ENCODE measurements around the gene EGFL7. TPM values are rescaled to one million over a fixed set of nuclear protein-coding genes. Genes with fewer than 3 reads are reported as not detected.

EGFL7 gene
- total and polyA plus RNA-seq, 2 donors (not counting 1 experiment from before 2014, with no cell fraction given): 4.2 to 7.9 TPM

- H3K9me3 ChIP-seq (ENCODE audit: control insufficient read depth, insufficient read depth, low read depth, low read length): no peaks in the 10 kb centered on the region
- TF ChIP-seq EZH2 (IDR thresholded peaks at IDR 0.05; ENCODE audit: low read length, missing control alignments): no peak
- TF ChIP-seq, protein P1, sequence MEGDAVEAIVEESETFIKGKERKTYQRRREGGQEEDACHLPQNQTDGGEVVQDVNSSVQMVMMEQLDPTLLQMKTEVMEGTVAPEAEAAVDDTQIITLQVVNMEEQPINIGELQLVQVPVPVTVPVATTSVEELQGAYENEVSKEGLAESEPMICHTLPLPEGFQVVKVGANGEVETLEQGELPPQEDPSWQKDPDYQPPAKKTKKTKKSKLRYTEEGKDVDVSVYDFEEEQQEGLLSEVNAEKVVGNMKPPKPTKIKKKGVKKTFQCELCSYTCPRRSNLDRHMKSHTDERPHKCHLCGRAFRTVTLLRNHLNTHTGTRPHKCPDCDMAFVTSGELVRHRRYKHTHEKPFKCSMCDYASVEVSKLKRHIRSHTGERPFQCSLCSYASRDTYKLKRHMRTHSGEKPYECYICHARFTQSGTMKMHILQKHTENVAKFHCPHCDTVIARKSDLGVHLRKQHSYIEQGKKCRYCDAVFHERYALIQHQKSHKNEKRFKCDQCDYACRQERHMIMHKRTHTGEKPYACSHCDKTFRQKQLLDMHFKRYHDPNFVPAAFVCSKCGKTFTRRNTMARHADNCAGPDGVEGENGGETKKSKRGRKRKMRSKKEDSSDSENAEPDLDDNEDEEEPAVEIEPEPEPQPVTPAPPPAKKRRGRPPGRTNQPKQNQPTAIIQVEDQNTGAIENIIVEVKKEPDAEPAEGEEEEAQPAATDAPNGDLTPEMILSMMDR (conservative IDR thresholded peaks at IDR 0.05 in 1 of 2, IDR thresholded peaks at IDR 0.05 in 1 of 2; ENCODE audit: low read depth in 1 of 2, low read length in 2 of 2): no peak
- no peak overlapping the region for H3K4me2 ChIP-seq (ENCODE audit: extremely low read depth, insufficient read depth, low read length)
- DNase-seq (ENCODE audit: low read depth in 2 of 2): peak in 1 of 2 donors; percentile 23
- peaks cover 16% of the 10 kb centered on the region for H3K4me1 ChIP-seq (ENCODE audit: control insufficient read depth, extremely low read depth, insufficient read depth, low read length)
- H3K9ac ChIP-seq (ENCODE audit: insufficient read depth, low read length): no peak overlapping the region
- no peak overlapping the region for H2AFZ ChIP-seq (ENCODE audit: low read length)
- H3K36me3 ChIP-seq (ENCODE audit: control insufficient read depth, insufficient read depth, low read length): no peaks in the 10 kb centered on the region
- peak overlapping the region; percentile 14 for H3K27ac ChIP-seq (ENCODE audit: insufficient read depth, low read length)
- no peak overlapping the region for H3K4me3 ChIP-seq (replicated peaks in 1 of 4; ENCODE audit: control extremely low read depth in 1 of 4, insufficient read depth in 1 of 4, low read depth in 3 of 4, low read length in 4 of 4)
- H3K27me3 ChIP-seq (ENCODE audit: control insufficient read depth, insufficient read depth, low read length): no peaks in the 10 kb centered on the region
- no peaks in the 10 kb centered on the region for H4K20me1 ChIP-seq (ENCODE audit: control insufficient read depth, extremely low read depth, insufficient read depth, low read length)
- H3K79me2 ChIP-seq (ENCODE audit: control insufficient read depth, insufficient read depth, low read length): no peaks in the 10 kb centered on the region
These were observed 47.6 kb upstream of the EGFL7 start for GRCh38 chr9:136614967-136615623.

DNA sequence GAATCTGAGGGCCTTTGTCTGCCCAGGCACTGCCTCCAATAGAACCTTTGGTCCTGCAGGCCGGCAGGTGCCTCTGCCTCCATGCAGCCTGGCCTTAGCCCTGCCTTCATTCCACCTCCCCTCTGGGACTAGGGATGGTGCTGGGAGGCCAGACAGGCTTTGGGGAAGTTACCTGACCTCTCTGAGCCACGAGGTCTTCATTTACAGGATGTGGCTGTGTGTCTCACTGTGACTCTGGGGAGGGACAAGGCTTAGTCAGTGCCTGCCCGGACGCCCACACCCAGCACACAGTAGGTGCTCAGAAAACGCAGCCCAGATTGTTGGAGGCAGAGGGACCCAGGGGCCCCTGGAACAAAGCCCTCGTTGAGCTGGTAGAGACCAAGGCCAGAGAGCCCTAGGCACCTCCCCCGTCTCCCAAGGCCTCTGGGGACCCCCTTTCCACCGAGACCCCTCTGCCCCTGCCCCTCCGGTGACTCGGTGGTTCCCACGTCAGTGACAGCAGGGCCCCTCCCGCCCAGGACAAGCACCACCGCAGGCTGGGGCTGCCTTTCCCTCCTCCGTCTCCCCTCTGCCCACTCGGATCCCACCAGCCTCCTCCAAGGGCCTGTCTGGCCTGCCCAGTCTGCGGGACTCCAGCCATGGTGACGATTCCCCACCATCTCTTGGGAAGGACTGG, 46.9 kb upstream of the EGFL7 start:
- Histone ChIP-seq H3K36me3 (ENCODE audit: control insufficient read depth, insufficient read depth, low read length) (no peaks in the 10 kb centered on the region), H3K27me3 (ENCODE audit: control insufficient read depth, insufficient read depth, low read length) (no peaks in the 10 kb centered on the region), H3K4me3 (replicated peaks in 1 of 4; ENCODE audit: control extremely low read depth in 1 of 4, insufficient read depth in 1 of 4, low read depth in 3 of 4, low read length in 4 of 4) (no peak overlapping the region), H2AFZ (ENCODE audit: low read length) (no peak overlapping the region), H3K9ac (ENCODE audit: insufficient read depth, low read length) (no peak overlapping the region), H3K79me2 (ENCODE audit: control insufficient read depth, insufficient read depth, low read length) (no peaks in the 10 kb centered on the region), H4K20me1 (ENCODE audit: control insufficient read depth, extremely low read depth, insufficient read depth, low read length) (no peaks in the 10 kb centered on the region), H3K9me3 (ENCODE audit: control insufficient read depth, insufficient read depth, low read depth, low read length) (no peaks in the 10 kb centered on the region), H3K4me1 (ENCODE audit: control insufficient read depth, extremely low read depth, insufficient read depth, low read length) (peaks cover 16% of the 10 kb centered on the region), H3K4me2 (ENCODE audit: extremely low read depth, insufficient read depth, low read length) (no peak overlapping the region), H3K27ac (ENCODE audit: insufficient read depth, low read length) (peak overlapping the region; percentile 14)
- peak in 1 of 2 donors; percentile 5 for DNase-seq (ENCODE audit: low read depth in 2 of 2)
- TF ChIP-seq EZH2 (IDR thresholded peaks at IDR 0.05; ENCODE audit: low read length, missing control alignments): no peak

DNA sequence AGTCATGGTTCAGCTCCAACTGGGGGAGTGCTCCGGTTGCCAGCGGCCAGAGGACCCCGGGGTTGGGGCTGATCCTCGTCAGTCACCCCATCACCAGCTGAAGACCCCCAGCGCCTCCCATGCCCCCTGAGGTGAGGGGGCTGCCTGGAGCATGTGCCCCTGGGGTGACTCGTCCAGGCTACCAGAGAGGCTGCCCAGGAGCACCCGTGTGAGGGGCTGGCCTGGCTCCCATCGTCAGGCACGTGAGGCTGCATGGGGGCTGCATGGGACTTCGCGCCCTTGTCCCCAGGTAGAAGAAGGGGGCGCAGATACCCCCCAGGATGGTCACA, 46.4 kb upstream of the EGFL7 start:
- H3K9ac ChIP-seq (ENCODE audit: insufficient read depth, low read length): no peak overlapping the region
- no peak for TF ChIP-seq EZH2 (IDR thresholded peaks at IDR 0.05; ENCODE audit: low read length, missing control alignments)
- TF ChIP-seq, protein P1 (conservative IDR thresholded peaks at IDR 0.05 in 1 of 2, IDR thresholded peaks at IDR 0.05 in 1 of 2; ENCODE audit: low read depth in 1 of 2, low read length in 2 of 2): no peak
- DNase-seq (ENCODE audit: low read depth in 2 of 2): no peak
- no peak overlapping the region for H3K4me3 ChIP-seq (replicated peaks in 1 of 4; ENCODE audit: control extremely low read depth in 1 of 4, insufficient read depth in 1 of 4, low read depth in 3 of 4, low read length in 4 of 4)
- H3K9me3 ChIP-seq (ENCODE audit: control insufficient read depth, insufficient read depth, low read depth, low read length): no peaks in the 10 kb centered on the region
- peaks cover 16% of the 10 kb centered on the region for H3K4me1 ChIP-seq (ENCODE audit: control insufficient read depth, extremely low read depth, insufficient read depth, low read length)
- H3K27ac ChIP-seq (ENCODE audit: insufficient read depth, low read length): no peak overlapping the region
- no peak overlapping the region for H3K4me2 ChIP-seq (ENCODE audit: extremely low read depth, insufficient read depth, low read length)
- no peaks in the 10 kb centered on the region for H3K79me2 ChIP-seq (ENCODE audit: control insufficient read depth, insufficient read depth, low read length)
- H3K36me3 ChIP-seq (ENCODE audit: control insufficient read depth, insufficient read depth, low read length): no peaks in the 10 kb centered on the region
- no peaks in the 10 kb centered on the region for H4K20me1 ChIP-seq (ENCODE audit: control insufficient read depth, extremely low read depth, insufficient read depth, low read length)
- no peak overlapping the region for H2AFZ ChIP-seq (ENCODE audit: low read length)
- no peaks in the 10 kb centered on the region for H3K27me3 ChIP-seq (ENCODE audit: control insufficient read depth, insufficient read depth, low read length)

Data from fibroblast of lung (primary cell).